NCI-H1417 (cell line): ENCODE results near the gene RASGRF2.

Experiments used
- DNase-seq, 3 experiments: peaks; one replicate each; lab custom pipeline; 2025; lab: John Stamatoyannopoulos, UW

Gene RASGRF2

GRCh38 chr5:81204205-81204604, 244.0 kb downstream of the RASGRF2 start:
- no peak for DNase-seq

DNA sequence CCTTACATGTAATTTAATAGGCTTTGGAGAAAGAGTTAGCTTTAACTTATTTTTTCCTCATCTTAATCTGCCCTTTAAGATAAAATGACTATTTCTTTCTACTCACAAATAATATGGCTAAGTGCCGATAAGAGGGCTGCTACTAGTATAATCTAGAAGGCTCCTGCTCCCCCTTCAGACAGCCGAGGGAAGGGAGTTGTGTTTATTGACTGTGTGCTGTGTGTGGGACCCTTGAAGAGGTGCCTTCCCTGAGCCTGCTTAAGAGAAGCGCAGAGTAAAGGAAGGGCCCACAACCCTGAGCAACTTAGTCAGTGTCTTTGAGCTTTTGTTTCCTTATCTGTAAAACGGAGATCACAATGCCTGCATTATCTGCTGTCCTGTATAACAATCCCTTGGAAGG, 244.9 kb downstream of the RASGRF2 start:
- no peak for DNase-seq

DNA sequence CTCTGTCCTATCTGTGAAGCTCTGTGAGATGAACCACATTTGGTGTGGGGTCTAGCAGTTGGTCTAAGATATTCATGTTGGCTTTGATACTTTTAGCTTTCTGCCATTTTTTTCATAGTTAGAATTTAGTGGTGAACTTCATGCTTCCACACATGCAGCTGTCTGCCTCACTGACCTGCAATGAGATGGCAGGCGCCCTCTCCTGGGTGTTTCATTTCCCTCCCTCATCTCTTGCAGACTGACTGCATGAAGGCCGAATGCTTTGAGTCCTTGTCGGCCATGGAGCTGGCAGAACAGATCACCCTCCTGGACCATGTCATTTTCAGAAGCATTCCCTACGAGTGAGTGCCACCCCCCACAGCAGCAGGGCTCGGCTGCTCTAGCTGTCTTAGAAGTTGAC, 246.8 kb downstream of the RASGRF2 start:
- no peak for DNase-seq

DNA sequence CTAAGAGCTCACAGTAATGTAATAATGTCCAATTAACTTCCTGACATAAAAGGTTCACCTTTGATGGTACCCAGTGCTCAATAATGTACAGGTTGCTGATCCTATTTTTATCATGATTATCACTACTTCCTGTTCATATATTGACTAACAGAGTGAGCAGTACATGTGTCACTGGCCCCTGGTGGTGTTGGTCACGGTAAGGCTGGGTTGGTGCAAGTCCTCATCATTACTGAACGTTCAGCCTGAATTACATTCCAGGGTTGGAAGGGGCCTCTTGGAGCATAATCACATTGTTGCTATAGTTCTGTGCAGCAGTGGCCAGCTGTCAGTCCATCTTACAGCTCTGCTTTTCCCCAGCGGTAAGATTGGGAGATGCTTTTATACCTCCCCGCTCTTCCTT, 248.7 kb downstream of the RASGRF2 start:
- DNase-seq = no peak

DNA sequence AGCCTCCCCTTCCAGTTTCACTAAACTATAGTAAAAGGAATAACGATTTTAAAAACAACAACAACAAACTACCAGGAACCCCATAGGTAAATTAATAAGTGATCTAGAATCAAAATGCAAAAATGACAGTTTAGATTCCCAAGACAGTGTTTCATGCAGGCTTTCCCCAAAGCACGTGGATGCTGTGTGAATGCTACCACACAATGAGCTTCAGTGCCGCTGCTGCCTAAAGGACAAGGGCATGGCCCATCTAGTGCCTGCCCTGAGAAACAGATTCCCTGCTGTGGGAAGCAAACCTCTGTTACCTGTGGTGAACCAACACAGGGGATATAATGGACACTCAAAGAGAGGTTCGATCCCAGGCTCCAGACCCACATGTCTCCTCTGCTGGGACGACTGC, 249.2 kb downstream of the RASGRF2 start:
- DNase-seq = peak in 1 of 3 experiments; percentile 11

DNA sequence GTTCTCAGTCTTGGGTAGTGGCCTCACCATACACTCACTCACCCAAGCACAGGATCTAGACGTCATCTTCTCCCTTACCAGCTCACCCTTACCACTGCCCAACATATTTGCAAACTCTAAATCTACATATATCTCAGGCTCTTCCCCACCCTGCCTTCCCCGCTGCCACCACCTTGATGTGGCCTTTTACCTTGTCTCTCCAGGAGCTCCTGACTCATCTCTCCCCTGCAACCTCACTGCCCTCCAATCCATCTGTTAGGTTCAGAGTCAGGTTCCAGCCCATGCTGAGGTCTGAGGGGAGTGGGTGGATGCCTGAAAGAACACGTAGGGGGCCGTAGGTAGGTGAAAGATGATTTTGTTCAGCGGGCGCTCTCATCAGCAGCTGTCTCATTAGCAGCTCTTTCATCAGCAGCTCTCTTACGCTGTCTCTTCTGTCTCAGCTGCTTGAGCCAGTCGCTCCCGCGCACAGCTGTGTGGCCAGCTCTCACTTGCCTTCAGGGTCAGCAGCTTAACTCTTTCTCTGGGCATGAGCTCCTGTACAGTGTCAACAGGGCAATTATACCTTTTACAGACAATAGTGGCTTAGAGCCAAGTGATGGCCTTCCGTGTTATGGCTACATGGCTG, 249.8 kb downstream of the RASGRF2 start:
- peak in 2 of 3 experiments; percentile 27 to 71 for DNase-seq

- DNase-seq = peak in 2 of 3 experiments; percentile 73 to 93
Observed at GRCh38 chr5:81212211-81212751, 252.1 kb downstream of the RASGRF2 start.

DNA sequence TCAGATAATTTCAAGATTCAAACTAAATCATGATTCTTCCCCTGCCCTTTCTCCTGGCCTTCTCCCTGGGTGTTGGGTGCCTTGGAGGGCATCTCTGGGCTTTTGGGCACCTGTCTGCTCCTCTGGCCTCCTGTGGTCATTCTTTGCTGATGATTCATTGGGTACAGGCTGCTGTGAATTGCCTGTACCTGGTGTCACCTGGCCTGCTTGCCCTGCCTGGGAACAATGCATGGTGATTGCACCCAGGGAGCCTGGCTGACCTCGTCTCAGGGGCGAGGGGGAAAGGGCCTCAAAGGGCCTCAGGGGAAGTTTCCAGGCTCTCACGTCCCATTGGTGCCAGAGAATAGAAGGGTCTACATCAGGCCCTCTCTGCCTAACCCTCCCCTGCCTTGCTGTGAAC, 252.9 kb downstream of the RASGRF2 start:
- DNase-seq = peak in 2 of 3 experiments; percentile 29 to 67

GRCh38 chr5:81214848-81215247, 254.7 kb downstream of the RASGRF2 start:
- no peak for DNase-seq

GRCh38 chr5:81216152-81216551, 256.0 kb downstream of the RASGRF2 start:
- no peak for DNase-seq

DNA sequence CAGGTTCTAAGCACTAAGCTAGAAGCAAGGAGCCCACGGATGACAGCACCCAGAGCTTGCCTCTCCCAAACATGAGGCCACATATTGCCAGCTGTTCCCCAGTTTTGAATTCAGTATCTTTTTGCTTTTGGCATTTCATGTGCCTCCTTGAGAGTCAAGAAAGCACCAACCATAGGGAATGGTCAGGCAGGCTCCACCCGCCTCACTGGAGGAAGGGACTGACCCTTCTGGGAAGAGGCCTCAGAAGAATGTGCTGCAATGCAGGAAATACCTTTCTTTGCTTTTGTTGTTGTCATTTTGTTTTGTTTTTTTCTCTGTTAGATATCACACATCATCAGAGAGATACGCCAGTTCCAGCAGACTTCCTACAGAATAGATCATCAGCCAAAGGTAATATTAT, 259.2 kb downstream of the RASGRF2 start:
- no peak for DNase-seq

- no peak for DNase-seq
Observed at GRCh38 chr5:81222285-81222684, 262.1 kb downstream of the RASGRF2 start.

DNA sequence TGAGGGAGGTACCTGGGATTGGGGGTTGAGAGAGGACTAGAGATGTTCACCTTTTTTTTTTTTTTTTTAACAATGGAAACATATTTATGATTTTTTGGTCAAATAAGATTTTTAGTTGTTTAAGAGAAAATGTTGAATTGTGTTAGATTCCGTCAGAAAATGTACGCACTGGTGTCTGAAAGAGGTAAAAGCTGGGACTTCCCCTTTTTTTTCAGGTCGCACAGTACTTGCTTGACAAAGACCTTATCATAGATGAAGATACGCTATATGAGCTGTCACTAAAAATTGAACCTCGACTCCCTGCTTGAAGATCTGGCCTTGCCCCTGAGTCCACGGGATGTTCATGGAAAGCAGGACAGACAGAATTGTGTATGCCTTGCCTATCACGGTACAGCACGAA, 265.3 kb downstream of the RASGRF2 start:
- no peak for DNase-seq

DNA sequence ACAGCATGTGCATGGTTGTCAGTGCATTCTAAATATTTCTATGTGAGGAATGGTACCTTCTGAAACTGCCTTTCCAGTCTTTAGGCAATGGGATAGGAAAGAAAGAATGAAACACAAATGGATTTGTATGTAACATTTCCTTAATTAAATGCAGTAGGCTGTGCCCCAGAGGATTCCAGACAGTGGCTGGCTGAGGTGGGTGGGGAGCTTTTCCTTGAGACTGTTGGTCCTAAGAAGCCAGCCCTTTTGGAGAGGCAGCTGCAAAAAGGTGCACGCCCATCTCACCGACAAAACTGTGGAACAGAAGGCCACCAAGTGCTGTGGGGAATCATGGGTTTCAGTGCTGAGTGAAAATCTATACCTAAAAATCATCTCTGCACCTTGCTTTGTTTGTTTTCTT, 266.1 kb downstream of the RASGRF2 start:
- DNase-seq = peak in 2 of 3 experiments; percentile 23 to 29

DNA sequence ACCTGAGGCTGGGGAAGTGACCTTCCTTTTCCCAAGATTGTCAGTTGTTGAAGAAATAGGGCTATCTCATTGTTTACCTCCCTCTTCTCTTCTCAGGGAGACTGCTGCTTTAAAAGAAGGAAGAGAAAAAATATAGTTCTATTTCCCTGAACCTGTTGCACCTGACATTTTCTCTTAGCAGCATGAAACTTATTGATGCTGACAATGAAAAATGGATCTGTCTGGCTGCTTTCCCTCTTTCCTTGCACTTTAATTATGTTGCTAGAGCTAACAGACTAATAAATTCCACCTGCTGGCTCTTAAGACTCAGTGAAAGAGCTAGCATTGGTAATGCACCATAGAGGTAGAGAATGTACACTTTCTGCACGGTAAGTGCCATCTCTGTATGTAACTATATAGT, 266.8 kb downstream of the RASGRF2 start:
- DNase-seq = peak; percentile 25 to 72 (median 33)

DNA sequence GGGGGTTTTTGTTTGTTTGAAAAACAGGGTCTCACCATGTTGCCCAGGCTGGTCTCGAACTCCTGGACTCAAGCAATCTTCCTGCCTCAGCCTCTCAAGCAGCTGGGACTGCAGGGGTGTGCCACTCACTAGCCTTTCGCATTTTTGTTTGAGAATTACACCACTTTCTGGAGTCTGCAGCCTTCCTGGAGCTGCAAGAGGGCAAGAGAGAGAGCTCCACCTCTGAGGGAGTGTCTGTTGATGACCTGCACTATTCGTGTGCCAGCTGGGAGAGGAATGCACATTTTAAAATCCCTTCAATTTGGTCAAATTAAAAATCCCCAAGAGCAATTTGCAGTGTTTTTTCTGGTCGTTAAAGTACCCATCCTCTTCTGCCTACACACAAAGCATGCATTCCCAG, 267.9 kb downstream of the RASGRF2 start:
- peak in 1 of 3 experiments; percentile 0 for DNase-seq

DNA sequence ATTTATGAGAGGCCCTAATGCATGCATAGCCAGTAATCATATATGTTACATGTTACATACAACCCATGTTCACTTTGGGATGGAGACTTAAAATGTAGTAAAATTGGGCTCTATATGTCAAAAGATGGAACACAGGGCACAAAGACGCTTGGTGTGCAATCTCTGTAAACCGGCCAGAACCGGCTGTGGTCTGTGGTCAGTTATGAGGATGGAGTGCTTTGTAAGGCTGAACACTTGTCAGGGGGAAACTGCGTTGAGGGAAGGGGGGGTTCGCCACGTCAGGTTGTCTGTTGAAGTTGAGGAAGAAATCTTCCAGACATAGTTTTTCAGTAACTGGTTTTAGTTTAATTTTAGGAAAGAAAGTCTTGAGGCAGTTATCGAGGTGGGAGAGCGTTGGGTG, 270.3 kb downstream of the RASGRF2 start:
- peak in 1 of 3 experiments; percentile 45 for DNase-seq

DNA sequence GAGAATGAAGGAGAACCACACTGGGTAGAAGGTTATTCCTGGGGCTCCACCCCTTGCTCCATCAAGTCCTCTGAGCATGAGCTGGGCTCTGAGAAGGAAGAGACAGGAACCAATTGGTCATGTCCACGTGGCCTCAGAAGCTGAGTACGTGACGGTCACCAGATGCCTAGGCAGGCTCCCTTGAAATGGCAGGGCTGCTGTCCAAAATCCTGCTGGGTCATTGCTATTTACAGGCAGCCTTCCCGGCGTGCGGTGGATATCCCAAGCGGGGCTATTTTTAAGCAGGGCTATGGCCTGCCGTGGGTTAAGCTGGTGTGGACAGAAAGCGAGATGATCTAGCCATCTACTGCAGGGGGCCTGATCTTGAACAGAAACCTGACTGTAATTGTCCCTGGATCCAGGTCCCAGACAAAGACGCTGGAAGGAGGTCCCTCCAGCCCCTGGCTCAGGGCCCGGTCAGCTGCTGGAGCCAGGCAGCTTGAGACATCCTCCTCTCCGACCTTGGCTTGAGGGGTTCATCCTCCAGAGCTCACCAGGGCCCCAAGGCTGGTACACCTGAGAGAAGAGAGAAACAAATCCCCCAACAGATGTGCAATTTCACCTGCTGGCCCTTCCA, 272.4 kb downstream of the RASGRF2 start:
- DNase-seq = no peak

GRCh38 chr5:81233080-81233634, 273.0 kb downstream of the RASGRF2 start, which contains the start of gene CKMT2:
Gene CKMT2, plus strand, starts transcription at chr5:81233322. Its CDS starts 17,811 bp downstream, at chr5:81251133.
- no peak for DNase-seq

- DNase-seq = no peak
Observed at GRCh38 chr5:81234299-81234698, 274.1 kb downstream of the RASGRF2 start.

GRCh38 chr5:81234801-81235200, 274.6 kb downstream of the RASGRF2 start:
- DNase-seq = peak in 1 of 3 experiments; percentile 12

DNA sequence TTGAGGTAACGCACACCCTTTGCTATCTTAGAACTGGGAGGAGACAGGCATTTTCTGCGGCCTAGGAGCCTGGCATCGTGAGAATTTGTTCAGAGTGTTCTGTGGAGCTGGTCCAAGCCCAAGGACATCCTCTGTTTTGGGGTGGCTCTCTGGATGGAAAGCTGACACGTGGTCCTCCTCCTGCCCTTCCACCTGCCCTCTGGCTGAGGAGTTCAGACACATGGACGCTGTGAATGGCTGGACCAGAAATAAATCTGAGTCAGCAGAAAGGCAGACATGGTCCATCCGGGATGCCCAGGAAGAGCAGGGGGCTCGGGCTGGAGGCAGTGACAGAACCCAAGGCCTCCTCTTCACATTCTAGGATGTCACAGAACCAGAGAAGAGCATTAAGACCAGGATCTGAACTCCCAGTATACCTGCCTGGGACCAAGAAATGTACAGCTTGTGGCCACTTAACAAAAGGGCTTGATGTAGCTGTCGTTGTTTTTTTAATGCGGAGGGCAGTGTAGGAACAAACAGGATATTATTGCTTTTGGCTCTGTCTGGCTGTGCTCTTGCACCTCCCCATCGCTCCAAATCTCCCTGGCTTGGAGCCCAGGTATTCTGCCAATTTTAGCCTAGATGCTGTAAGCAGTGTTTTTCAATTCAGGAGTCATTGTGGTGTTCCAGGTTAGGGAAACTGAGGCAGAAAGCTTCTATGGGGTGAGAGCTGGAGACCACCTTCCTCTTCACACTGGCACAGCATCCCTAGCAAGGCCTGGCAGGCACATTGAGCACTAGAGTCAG, 275.3 kb downstream of the RASGRF2 start:
- DNase-seq = no peak
